ENCODE data around the gene PLCD3. TPM values are rescaled to one million over a fixed set of nuclear protein-coding genes. Genes with fewer than 3 reads are reported as not detected.

Gene PLCD3
- total and polyA plus RNA-seq, 9 of the 15 experiments (the other 6 are each of a cell fraction or from before 2014, with no cell fraction given): 0.20 to 22.6 (median 7.5) TPM

GRCh38 chr17:45101883-45102811 is 30.2 kb downstream of the PLCD3 start:
- H3K36me3 ChIP-seq (ENCODE audit: control insufficient read depth, insufficient read depth, low read length): peaks cover 94% of the 10 kb centered on the region
- TF ChIP-seq, protein P1, sequence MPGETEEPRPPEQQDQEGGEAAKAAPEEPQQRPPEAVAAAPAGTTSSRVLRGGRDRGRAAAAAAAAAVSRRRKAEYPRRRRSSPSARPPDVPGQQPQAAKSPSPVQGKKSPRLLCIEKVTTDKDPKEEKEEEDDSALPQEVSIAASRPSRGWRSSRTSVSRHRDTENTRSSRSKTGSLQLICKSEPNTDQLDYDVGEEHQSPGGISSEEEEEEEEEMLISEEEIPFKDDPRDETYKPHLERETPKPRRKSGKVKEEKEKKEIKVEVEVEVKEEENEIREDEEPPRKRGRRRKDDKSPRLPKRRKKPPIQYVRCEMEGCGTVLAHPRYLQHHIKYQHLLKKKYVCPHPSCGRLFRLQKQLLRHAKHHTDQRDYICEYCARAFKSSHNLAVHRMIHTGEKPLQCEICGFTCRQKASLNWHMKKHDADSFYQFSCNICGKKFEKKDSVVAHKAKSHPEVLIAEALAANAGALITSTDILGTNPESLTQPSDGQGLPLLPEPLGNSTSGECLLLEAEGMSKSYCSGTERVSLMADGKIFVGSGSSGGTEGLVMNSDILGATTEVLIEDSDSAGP (CRISPR knock-in tag; IDR thresholded peaks at IDR 0.05): no peak
- TF ChIP-seq NR3C1 (CRISPR knock-in tag; IDR thresholded peaks at IDR 0.05) (no peak), PPARD (CRISPR knock-in tag; IDR thresholded peaks at IDR 0.05) (no peak), WHSC1 (IDR thresholded peaks at IDR 0.05; ENCODE audit: low read length) (no peak), HCFC1 (IDR thresholded peaks at IDR 0.05; ENCODE audit: low read depth, low read length) (no peak), CTCFL (IDR thresholded peaks at IDR 0.05; ENCODE audit: borderline replicate concordance, insufficient read depth, low read depth, low read length, poor library complexity, severe bottlenecking) (no peak), CREBBP (IDR thresholded peaks at IDR 0.05; ENCODE audit: low read depth, low read length) (no peak), CLOCK (CRISPR knock-in tag; IDR thresholded peaks at IDR 0.05; ENCODE audit: borderline replicate concordance) (no peak), NKRF (IDR thresholded peaks at IDR 0.05; ENCODE audit: borderline replicate concordance) (no peak)

More at GRCh38 chr17:45101883-45102811, 30.2 kb downstream of the PLCD3 start:
- intact Hi-C loops (cut with micrococcal nuclease) (no loop called here), in situ Hi-C loops (cut with MboI) (no loop called here)
- Histone ChIP-seq H3K9ac (ENCODE audit: insufficient read depth in 1 of 2, low read depth in 2 of 2, low read length in 2 of 2) (no peak overlapping the region; a peak in 1 of 4 replicates), H3K27me3 (ENCODE audit: control insufficient read depth in 2 of 2, insufficient read depth in 2 of 2, low read length in 2 of 2) (no peaks in the 10 kb centered on the region), H3K4me3 (no peak overlapping the region), H3K27ac (ENCODE audit: extremely low read depth, low read depth, low read length) (no peak overlapping the region), H3K4me1 (replicated peaks in 1 of 2; ENCODE audit: control insufficient read depth in 2 of 2, insufficient read depth in 2 of 2, low read length in 2 of 2) (no peaks in the 10 kb centered on the region), H3K9me1 (ENCODE audit: control insufficient read depth, insufficient read depth, low read length) (no peaks in the 10 kb centered on the region), H4K20me1 (replicated peaks; ENCODE audit: control insufficient read depth, insufficient read depth, low read length) (peaks cover 10% of the 10 kb centered on the region), H3K79me2 (ENCODE audit: control insufficient read depth, insufficient read depth, low read length) (no peaks in the 10 kb centered on the region), H2AFZ (ENCODE audit: low read depth, low read length) (no peak overlapping the region), H3K9me3 (replicated peaks; ENCODE audit: control insufficient read depth, insufficient read depth, low read depth, low read length) (no peaks in the 10 kb centered on the region), H3K4me2 (ENCODE audit: insufficient read depth, low read length) (no peak overlapping the region)
- ChIA-PET POLR2A (interaction anchor here (0.6 to 1.8 kb wide), 2 partner anchors 10 to 70 kb away, joined by 3 to 5 read pairs; no protein-coding TSS in a partner anchor), CTCF (ENCODE audit: low intra/inter-chr PET ratio) (no interaction called here)
- ATAC-seq: no peak
- no peak for FAIRE-seq
- WGBS (ENCODE audit: insufficient coverage, low coverage, missing lambda C conversion rate): 92% methylated on average over 12 of the region's 12 CpGs
- no TSS peak for BruUV-seq (replicated peaks)
- DNase-seq (ENCODE audit: extremely low read depth in 1 of 4, low spot score in 3 of 4): no peak

Measured in K562 (cell line).